Activated CD4-positive, CD25-positive, alpha-beta regulatory T cell treated with anti-CD3 and anti-CD28 coated beads, Interleukin-2, amount 50 U/mL, for 72 hours (primary cell): ENCODE data around the gene USP40.

ENCODE experiments used
- DNase-seq: peaks from one replicate; pipeline ENCODE4 v3.0.0; 2021

USP40 gene

DNA sequence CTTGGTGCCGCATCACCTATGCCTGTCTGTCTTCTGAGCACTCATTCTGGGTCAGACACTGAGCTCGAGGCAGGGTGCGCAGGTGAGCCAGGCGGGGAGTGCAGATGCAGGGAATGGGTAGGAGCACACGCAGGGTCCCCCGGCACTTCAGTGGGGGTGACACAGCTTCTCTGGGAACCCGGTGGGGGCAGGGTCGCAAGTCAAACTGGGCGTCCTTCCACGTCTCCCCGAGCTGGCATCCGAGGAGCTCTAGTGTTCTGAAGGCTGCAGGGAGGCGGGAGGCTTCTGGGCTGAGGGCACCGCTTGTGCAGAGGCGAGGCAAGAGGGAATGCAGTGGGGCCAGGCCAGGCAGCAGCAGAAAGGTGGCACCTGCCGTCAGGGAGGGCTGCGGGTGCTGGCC, 126.3 kb downstream of the USP40 start:
- DNase-seq: no peak

DNA sequence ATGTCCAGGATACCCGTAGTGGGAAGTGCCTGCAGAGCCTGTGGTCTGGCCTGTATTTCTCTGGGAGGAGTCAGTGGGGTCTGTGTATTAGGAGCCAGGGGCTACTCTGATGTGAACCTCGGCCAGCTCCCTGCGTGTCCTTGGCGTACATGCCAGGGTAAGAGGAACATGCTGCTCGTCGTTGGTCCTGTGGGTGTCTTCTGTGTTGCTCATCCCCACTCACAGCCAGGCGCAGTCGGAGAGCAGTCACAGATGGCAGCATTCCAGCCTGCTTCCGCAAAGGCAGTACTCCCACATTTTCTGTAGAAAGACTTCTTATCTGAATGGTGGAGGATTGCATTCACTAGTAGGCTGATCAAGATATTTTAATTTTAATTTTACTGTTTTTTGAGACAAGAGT, 127.4 kb downstream of the USP40 start:
- no peak for DNase-seq

DNA sequence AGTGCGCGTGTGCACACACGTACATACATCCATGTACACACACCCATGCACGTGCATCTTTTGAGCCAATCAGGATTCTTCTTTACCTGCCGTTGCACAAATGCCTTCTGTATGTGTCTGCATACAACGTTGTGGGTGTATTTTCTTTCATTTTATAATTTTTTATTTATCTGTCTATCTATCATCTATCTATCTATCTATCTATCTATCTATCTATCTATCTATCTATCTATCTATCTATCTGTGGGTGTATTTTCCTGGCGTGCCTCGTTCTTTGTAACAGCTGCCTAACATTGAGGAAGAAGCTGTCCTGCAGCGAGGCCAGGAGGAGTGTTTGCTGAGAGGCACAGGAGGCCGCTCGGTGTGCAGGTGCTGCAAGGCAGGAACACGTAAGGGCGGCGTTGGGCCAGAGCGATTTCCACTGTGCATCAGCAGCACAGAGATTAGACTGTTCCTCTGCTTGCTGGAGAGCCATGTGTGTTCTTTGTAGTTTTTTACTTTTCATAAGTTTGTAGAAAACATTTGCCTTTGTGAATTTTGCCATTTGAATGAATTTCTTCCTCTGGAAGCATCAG, 127.9 kb downstream of the USP40 start:
- DNase-seq: no peak

DNA sequence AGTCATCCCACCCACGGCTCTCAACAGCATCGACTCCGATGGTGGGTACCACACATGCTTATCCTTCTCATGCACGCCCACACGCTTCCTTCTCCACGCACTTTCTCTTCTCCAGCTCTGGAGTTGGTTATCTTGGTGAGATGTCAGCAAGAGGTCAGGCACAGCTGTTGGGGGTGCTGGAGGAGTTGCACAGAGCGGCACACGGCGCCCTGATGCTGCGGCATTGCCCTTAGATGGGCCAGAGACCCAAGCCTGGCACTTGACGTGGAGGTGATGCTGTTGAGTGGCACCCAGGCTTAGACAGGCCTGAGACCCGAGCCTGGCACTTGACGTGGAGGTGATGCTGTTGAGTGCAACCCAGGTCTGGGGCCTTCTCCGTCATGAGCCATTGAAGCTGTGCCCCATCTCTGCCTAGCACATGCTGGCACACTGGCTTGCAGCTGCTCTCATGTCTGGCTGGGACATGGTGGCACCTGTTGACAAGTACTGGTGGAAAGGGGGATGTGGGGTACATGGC, 129.1 kb downstream of the USP40 start:
- peak; percentile 18 for DNase-seq

DNA sequence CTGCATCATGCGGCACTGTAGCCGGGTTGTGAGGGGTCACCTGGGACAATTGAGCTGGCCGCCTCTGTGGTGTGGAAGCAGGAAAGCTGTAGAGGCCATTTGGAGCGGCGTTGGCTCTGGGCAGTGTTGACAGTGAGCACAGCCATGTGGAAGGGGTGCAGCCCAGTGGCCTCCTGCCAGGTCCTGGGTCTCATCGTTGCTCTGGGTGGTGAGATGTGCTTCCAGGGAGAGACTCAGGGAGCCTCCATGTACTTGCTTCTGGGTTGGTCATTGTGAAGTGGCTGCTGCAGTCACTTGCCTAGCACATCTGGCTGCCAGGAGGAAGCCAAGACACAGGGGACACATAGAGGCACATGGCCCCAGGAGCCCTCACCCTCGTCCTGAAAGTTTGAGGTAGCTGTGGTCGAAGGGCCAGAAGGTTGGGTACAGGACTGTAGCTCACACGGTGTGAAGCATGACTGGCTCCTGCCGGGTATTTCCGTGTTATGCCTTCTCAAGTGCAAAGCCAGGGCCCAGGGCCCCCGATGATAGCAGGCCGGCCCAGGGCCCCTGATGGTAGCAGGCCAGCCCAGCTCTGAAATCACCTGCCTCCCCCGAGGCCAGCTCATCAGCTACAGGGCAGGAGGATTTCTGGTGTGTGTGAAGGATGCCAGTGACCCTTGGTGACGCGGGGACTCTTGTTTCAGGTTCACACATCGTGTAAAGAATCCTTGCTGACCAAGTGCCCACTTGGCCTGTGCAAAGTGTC, 129.7 kb downstream of the USP40 start:
- DNase-seq: peak; percentile 17

DNA sequence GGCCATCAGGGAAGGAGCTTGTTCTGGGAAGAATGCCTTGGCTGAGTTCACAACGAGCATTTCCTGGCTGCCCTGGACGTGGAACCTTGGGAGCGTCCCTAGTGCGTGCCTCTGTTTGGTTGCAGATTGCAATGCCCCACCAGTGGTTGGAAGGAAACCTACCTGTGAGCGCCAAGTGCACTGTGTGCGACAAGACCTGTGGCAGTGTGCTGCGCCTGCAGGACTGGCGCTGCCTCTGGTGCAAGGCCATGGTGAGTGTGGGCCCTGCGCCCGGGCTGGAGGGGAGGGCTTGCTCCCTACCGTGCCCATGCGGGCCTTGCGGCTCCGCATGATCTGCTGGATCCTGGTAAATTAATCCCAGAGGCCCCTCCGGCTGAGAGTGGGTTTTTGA, 130.4 kb downstream of the USP40 start:
- peak; percentile 16 for DNase-seq

DNA sequence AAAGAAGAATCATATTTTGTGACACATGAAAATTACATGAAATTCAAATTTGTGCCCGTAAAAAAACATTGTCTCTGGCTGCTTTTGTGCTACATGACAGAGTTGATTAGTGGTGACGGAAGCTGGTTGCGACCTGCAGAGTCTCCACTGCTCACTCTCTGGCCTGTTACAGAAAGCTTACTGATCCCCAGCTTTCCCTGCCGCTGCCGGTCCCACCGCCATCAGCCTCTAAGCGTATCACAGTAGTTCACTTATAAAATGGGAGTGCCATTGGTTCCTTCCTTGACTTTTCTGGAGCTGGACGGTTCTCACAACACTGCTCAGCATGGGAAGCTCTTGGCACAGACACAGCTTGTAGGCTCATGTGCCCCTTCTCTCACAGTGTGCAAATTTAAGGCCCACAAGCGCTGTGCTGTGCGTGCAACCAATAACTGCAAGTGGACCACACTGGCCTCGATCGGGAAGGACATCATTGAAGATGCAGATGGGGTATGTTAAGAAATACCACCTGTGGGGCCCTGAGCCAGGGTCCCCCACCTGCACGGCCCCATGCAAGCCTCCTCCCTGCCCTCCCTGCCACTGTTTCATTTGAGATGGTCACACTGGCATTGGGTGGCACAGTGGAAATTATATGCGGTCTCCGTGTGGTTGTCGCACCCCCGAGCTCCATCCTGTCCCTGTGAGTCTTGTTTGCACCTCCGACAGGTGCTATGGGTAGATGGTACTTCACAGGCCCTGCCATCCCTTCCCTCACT, 131.0 kb downstream of the USP40 start:
- peak; percentile 20 for DNase-seq

DNA sequence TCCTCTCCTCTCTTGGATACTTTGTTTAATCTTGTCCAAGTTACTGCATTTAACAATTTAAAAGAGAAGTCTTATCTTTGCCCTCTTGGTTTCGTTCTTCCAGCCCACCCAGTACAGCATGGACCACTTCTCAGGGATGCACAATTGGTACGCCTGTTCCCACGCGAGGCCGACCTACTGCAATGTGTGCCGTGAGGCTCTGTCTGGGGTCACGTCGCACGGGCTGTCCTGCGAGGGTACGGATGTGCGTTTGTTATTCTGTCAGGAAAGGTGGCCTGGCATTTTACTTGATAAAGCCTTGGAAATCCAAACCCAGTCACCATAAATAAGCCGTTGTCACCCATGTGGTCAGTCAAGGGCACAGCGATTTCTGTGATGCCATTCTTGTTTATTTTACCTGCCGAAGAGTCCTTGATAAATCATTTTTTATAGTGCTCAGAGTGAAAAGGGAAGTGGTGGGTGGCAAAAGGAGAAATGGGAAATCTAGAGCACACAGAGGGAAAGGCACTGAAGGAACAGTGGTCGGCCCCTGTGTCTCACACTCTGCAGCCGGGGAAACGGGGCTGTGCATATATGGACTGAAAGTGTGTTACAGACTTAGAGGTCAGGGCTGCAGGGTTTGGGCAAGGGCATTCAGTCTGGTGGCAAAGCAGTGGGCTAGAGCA, 131.8 kb downstream of the USP40 start:
- no peak for DNase-seq

DNA sequence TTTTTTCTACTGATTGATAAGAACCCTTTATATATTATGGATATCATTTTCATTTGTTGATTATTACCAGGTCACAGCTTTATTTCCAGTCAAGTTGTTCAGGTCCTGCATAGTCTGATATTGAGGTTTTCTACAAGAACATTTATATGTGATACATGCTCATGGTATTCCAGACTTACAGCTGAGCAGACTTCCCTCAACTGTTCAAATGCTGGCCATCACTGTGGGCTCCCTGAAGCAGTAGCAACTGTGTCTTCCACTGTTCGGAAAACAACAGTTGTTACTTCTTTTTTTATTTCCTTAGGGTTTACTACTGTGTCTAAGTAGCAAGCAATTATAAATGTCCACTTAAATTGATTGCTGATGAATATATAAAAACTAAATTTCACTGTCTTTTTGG, 132.8 kb downstream of the USP40 start:
- no peak for DNase-seq

DNA sequence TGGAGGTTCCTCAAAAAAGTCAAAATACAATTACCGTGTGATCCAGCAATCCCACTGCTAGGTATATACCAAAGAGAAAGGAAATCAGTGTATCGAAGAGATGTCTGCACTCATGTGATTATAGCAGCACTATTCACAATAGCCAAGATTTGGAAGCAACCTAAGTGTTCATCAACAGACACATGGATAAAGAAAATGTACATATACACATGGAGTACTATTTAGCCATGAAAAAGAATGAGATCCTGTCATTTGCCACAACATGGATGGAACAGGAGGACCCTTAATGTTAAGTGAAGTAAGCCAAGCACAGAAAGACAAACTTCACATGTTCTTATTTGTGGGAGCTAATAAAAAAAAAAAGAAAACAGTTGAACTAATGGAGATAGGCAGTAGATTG, 133.6 kb downstream of the USP40 start:
- no peak for DNase-seq

DNA sequence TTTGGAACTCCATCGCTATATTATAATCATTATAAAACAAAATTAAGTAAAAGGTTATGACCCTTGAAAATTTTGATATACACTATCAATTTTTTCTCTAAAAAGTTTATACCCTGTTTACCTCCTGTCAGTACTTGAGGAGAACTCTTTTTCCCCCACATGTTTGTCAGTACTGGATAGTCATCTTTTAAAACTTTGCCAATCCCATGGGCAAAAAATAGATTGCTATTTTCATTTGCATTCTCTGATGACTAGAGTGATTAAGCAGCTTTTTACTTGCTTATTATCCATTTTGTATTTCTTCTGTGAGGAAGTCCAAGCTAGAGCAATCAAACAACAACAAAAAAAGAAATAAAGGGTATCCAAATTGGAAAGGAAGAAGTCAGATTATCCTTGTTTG, 135.9 kb downstream of the USP40 start:
- no peak for DNase-seq

DNA sequence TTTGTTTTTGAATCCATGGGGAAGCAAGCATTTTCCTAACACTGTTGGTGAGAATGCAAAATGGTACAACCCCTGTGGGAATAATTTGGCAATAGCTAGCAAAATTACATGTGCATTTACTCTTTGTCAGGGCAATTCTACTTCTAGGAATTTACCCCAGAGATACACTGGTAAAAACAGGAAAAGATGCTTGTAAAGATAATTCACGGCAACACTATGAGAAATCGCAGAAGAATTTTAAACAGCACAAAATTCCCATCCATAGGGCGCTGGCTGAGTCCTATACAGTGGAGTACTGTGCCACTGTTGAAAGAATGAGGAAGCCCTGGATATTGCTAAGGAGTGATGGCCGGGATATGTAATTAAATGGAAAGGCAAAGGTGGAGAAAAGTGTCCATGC, 136.5 kb downstream of the USP40 start:
- DNase-seq: no peak

DNA sequence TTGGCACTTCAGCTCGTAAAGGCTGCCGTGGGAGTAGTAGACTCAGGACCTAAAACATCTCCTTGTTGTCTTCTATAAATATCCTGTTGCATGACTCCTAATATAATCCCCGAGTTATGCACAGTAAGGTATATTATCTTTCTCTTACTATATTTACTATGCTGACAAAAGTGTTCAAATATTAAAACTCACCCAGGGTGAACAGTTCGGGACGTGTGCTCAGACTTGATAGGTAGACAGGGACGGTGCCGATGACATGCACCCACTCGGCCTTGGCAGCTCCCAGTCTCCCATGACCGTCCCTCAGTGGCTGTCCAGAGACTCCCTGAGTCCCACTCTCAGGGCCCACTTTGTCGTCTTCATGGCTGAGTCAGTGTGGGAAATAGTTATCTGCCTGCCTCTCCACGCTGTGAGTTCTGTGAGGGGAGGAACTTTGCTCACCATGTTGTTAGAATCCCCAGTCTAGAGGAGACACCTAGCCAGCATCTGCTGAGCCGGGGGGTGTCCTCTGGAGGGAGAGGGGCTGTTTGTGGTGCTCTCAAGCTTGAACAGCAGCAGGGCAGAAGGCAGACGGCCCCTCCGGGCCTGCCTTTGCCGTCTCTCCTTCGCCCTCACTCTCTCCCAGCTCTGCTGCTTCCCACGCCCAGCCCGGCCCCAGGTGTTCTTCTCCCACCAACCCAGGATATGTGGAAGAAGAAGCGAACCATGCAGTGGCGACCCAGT, 137.2 kb downstream of the USP40 start:
- DNase-seq: peak; percentile 26

DNA sequence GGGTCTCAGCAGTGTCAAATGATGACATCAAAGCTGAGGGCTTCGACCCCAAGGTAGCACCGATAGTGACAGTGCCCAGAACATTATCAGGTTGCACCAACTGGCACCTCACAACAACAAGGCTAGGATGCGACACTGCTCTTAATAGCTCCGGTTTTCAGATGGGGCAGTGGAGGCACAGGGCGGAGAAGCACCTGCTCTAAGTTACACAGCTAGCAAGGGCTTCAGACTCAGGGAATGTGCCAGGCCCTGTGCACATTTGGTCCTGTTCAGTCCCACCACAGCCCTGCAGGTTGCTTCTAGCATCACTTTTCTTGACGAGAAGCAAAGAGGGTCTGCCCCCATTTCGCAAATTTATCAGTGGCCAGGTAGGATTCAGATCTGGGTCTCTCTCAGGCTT, 138.1 kb downstream of the USP40 start:
- DNase-seq: no peak

DNA sequence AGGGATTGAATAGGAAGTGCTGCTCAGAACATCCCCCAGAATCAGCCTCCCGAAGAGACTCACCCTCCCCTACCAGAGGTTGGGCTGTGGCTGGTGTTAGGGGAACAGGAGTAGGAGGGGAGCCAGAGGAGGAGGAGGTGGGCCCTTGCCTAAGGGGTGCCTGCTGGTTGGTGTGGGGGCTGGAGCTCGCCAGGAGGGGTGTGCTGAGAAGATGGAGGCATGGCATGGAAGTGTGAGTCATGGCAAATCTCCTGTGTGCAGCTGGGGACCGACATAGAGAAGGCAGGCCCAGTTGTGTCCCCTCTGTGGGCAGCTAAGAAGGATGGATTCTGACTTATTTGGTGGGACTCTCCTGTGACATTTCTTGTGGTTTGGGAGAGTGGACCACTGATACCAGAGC, 138.6 kb downstream of the USP40 start:
- DNase-seq: peak; percentile 24

DNA sequence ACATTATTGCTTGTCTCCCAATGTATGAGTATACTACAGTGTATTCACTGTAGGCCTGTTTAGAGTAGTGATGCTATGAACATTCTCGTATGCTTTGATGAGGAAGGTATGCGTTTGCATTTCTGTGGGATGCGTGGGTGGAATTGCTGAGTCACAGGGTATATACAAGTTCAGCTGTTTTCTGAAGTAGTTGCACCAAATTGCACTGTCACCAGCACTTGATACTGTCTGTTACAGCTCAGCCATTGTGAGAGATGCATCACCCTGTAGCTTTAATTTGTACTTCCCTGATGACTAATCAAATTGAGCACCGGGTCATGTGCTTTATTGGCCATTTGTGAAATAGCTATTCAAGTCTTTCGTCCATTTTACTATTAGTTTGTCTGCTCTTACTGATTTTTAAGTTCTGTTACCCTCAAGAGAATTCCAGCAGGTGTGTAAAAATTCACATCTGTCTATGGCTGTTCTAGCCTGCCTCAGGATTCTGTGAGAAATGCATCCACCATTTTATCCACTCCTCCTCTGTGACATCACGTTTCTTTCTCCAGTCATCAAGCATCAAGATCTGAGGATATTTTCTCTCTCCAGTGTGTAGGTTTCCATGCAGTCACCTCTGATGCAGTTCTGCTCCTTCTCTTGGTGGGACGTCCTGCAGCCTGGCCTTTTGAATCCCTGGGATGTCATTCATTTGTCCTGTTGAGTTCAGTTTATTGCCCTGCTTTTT, 139.8 kb downstream of the USP40 start:
- peak; percentile 47 for DNase-seq
